BLaER1 (cell line): ENCODE measurements around the gene DSCAML1.

ENCODE experiments used
- H3K27ac ChIP-seq: shearing (Covaris generic); formaldehyde crosslinking; 2 replicates; pipeline ENCODE4 v1.8.1; 2022
- H3K27me3 ChIP-seq: shearing (Covaris generic); formaldehyde crosslinking; 2 replicates; pipeline ENCODE4 v1.8.1; 2022
- H3K36me3 ChIP-seq: shearing (Covaris generic); formaldehyde crosslinking; 2 replicates; pipeline ENCODE4 v1.8.1; 2022
- H3K4me1 ChIP-seq: shearing (Covaris generic); formaldehyde crosslinking; 2 replicates; pipeline ENCODE4 v1.8.1; 2022
- H3K4me2 ChIP-seq: shearing (Covaris generic); formaldehyde crosslinking; 2 replicates; pipeline ENCODE4 v1.8.1; 2022
- H3K4me3 ChIP-seq: shearing (Covaris generic); formaldehyde crosslinking; 2 replicates; pipeline ENCODE4 v1.8.1; 2022
- H3K9ac ChIP-seq: shearing (Covaris generic); formaldehyde crosslinking; 2 replicates; pipeline ENCODE4 v1.8.1; 2022
- H3K9me3 ChIP-seq: shearing (Covaris generic); formaldehyde crosslinking; 2 replicates; pipeline ENCODE4 v1.8.1; 2022
- H4K20me1 ChIP-seq: shearing (Covaris generic); formaldehyde crosslinking; 2 replicates; pipeline ENCODE4 v1.8.1; 2022
- Cebpa-rat ChIP-seq: shearing (Covaris generic); IDR thresholded peaks from 2 replicates; pipeline ENCODE4 v1.8.1; 2022

DSCAML1 gene

GRCh38 chr11:117478926-117479325 is 318.1 kb downstream of the DSCAML1 start:
- no peak overlapping the region for H3K9ac ChIP-seq
- H3K4me3 ChIP-seq, result no peak overlapping the region
- no peaks in the 10 kb centered on the region for H3K36me3 ChIP-seq
- TF ChIP-seq Cebpa-rat, result no peak
- H3K4me1 ChIP-seq, result no peaks in the 10 kb centered on the region
- H4K20me1 ChIP-seq, result no peaks in the 10 kb centered on the region
- no peaks in the 10 kb centered on the region for H3K27me3 ChIP-seq
- no peak overlapping the region for H3K27ac ChIP-seq
- H3K9me3 ChIP-seq, result no peaks in the 10 kb centered on the region
- no peak overlapping the region for H3K4me2 ChIP-seq

- H3K9me3 ChIP-seq, result no peaks in the 10 kb centered on the region
- no peaks in the 10 kb centered on the region for H4K20me1 ChIP-seq
- no peak overlapping the region for H3K4me3 ChIP-seq
- H3K4me2 ChIP-seq, result no peak overlapping the region
- H3K4me1 ChIP-seq, result no peaks in the 10 kb centered on the region
- H3K36me3 ChIP-seq, result no peaks in the 10 kb centered on the region
- no peaks in the 10 kb centered on the region for H3K27me3 ChIP-seq
- H3K9ac ChIP-seq, result no peak overlapping the region
- TF ChIP-seq Cebpa-rat, result no peak
- no peak overlapping the region for H3K27ac ChIP-seq
Observed at GRCh38 chr11:117478126-117478860, 318.7 kb downstream of the DSCAML1 start.

GRCh38 chr11:117477721-117478120 is 319.3 kb downstream of the DSCAML1 start:
- no peaks in the 10 kb centered on the region for H3K27me3 ChIP-seq
- no peak for TF ChIP-seq Cebpa-rat
- no peaks in the 10 kb centered on the region for H4K20me1 ChIP-seq

GRCh38 chr11:117476531-117477142 is 320.4 kb downstream of the DSCAML1 start:
- H3K36me3 ChIP-seq, result no peaks in the 10 kb centered on the region

More at GRCh38 chr11:117477721-117478120, 319.3 kb downstream of the DSCAML1 start:
- no peak overlapping the region for H3K27ac ChIP-seq
- H3K36me3 ChIP-seq, result no peaks in the 10 kb centered on the region
- no peaks in the 10 kb centered on the region for H3K4me1 ChIP-seq
- no peak overlapping the region for H3K4me3 ChIP-seq
- H3K9me3 ChIP-seq, result no peaks in the 10 kb centered on the region
- no peak overlapping the region for H3K9ac ChIP-seq
- no peak overlapping the region for H3K4me2 ChIP-seq

DNA sequence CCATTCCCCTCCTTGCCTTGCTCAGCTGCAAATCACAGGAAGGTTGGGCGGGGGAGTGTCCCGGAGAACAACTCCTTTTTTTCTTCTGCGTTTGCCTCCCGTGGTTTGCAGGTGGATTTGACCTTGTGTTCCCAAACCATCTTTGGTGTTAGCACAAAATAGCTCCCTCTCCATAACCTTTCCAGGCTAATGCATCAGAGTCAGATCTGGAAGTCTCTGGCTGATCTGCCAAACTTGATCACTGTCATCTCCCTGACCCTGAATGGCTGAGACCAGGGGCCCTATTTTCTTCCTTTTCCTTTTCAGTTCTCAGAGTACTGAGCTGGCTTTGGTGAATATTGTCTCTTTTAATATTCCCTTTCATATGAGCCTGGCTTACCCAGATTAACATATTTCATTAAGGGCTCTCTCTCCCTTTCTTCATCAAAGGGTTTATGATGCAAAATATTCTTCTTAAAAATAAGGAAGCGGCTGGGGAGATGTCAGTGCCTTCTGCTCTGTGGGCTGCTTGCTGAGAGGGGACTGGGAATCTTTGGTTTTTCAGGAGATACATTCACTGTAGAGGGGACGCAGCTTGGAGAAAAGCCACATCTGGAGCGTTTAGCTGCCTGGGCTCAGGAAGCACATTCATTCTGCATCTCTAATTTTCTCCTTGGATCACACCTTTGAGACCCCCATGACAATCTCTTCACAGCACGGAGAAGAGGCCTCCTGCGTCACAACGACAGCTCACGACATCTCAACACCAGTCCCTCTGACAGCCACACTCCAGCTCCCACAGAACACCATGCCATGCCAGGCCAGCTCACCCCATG is 321.1 kb downstream of the DSCAML1 start:
- Histone ChIP-seq H3K4me3 (no peak overlapping the region), H3K27ac (no peak overlapping the region), H3K4me1 (no peaks in the 10 kb centered on the region), H3K36me3 (no peaks in the 10 kb centered on the region), H3K9ac (no peak overlapping the region), H3K9me3 (no peaks in the 10 kb centered on the region), H3K4me2 (no peak overlapping the region), H3K27me3 (no peaks in the 10 kb centered on the region), H4K20me1 (no peaks in the 10 kb centered on the region)
- TF ChIP-seq Cebpa-rat, result no peak

More at GRCh38 chr11:117476531-117477142, 320.4 kb downstream of the DSCAML1 start:
- TF ChIP-seq Cebpa-rat, result no peak
- H3K4me1 ChIP-seq, result no peaks in the 10 kb centered on the region
- H3K9me3 ChIP-seq, result no peaks in the 10 kb centered on the region
- no peak overlapping the region for H3K27ac ChIP-seq
- H3K9ac ChIP-seq, result no peak overlapping the region
- H3K4me3 ChIP-seq, result no peak overlapping the region
- H4K20me1 ChIP-seq, result no peaks in the 10 kb centered on the region
- H3K4me2 ChIP-seq, result no peak overlapping the region
- no peaks in the 10 kb centered on the region for H3K27me3 ChIP-seq

DNA sequence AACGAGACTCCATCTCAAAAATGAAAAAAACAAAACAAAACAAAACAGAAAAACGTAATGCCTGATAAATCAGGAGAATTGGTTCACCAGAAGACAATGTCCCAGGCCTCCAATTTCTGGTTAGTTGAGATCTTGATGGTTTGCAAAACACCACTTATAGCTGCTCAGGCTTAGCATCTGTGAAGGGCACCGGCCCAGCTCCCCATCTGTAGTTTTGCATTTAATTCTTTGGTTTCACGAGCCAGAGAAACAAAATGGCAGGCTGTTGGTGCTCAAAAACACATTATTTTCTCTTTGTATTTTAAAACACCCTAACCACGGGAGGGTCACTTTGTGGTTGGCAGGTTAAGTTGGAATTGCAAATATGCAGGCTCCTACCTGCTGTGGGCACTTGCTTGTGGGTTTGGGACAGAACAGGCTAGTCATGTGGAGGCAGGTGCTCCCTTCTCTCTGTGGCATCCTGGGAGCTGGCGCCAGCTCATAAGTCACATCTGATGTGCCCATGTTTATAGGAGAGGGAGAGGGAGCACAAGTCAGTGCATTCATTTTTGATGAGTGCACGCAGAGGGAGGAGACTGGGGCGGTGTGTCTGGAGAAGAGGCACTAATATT is 323.4 kb downstream of the DSCAML1 start:
- no peaks in the 10 kb centered on the region for H3K36me3 ChIP-seq
- H3K4me1 ChIP-seq, result no peaks in the 10 kb centered on the region
- H4K20me1 ChIP-seq, result no peaks in the 10 kb centered on the region
- H3K4me2 ChIP-seq, result no peak overlapping the region
- no peak overlapping the region for H3K4me3 ChIP-seq
- no peaks in the 10 kb centered on the region for H3K9me3 ChIP-seq
- no peak for TF ChIP-seq Cebpa-rat
- H3K9ac ChIP-seq, result no peak overlapping the region
- no peak overlapping the region for H3K27ac ChIP-seq
- no peaks in the 10 kb centered on the region for H3K27me3 ChIP-seq

- Histone ChIP-seq H3K4me2 (no peak overlapping the region), H3K4me1 (no peaks in the 10 kb centered on the region), H3K4me3 (no peak overlapping the region), H4K20me1 (no peaks in the 10 kb centered on the region), H3K27me3 (no peaks in the 10 kb centered on the region), H3K36me3 (no peaks in the 10 kb centered on the region), H3K9me3 (no peaks in the 10 kb centered on the region), H3K9ac (no peak overlapping the region), H3K27ac (no peak overlapping the region)
- no peak for TF ChIP-seq Cebpa-rat
Observed at GRCh38 chr11:117471776-117472175, 325.2 kb downstream of the DSCAML1 start.

GRCh38 chr11:117470576-117470975 is 326.4 kb downstream of the DSCAML1 start:
- Histone ChIP-seq H4K20me1 (no peaks in the 10 kb centered on the region), H3K4me1 (no peaks in the 10 kb centered on the region), H3K27ac (no peak overlapping the region), H3K9ac (no peak overlapping the region), H3K36me3 (no peaks in the 10 kb centered on the region), H3K4me2 (no peak overlapping the region), H3K27me3 (no peaks in the 10 kb centered on the region), H3K9me3 (no peaks in the 10 kb centered on the region), H3K4me3 (no peak overlapping the region)
- no peak for TF ChIP-seq Cebpa-rat

- Histone ChIP-seq H3K4me3 (no peak overlapping the region), H3K27me3 (no peaks in the 10 kb centered on the region), H3K4me1 (no peaks in the 10 kb centered on the region), H3K9me3 (no peaks in the 10 kb centered on the region), H3K27ac (no peak overlapping the region), H4K20me1 (no peaks in the 10 kb centered on the region), H3K4me2 (no peak overlapping the region), H3K36me3 (no peaks in the 10 kb centered on the region), H3K9ac (no peak overlapping the region)
- no peak for TF ChIP-seq Cebpa-rat
Observed at GRCh38 chr11:117468888-117469287, 328.1 kb downstream of the DSCAML1 start.
